Measurements from ENCODE around the gene UGT1A4.

Gene UGT1A4

GRCh38 chr2:233821709-233822100 lies 103.2 kb downstream of the UGT1A4 start:
- no peaks in the 10 kb centered on the region for H3K27me3 ChIP-seq (ENCODE audit: control insufficient read depth, insufficient read depth, low read length)
- no peaks in the 10 kb centered on the region for H3K4me1 ChIP-seq
- no peak overlapping the region for H2AFZ ChIP-seq
- H3K4me3 ChIP-seq (ENCODE audit: low read depth, low read length): no peak overlapping the region
- H3K36me3 ChIP-seq (ENCODE audit: control insufficient read depth, insufficient read depth, low read length): no peaks in the 10 kb centered on the region
- no peak overlapping the region for H3K27ac ChIP-seq
- no peaks in the 10 kb centered on the region for H3K79me2 ChIP-seq
- H3K9me3 ChIP-seq (ENCODE audit: control insufficient read depth, low read length): no peaks in the 10 kb centered on the region
- no peak overlapping the region for H3K4me2 ChIP-seq (ENCODE audit: low read length)
- TF ChIP-seq, protein P1, sequence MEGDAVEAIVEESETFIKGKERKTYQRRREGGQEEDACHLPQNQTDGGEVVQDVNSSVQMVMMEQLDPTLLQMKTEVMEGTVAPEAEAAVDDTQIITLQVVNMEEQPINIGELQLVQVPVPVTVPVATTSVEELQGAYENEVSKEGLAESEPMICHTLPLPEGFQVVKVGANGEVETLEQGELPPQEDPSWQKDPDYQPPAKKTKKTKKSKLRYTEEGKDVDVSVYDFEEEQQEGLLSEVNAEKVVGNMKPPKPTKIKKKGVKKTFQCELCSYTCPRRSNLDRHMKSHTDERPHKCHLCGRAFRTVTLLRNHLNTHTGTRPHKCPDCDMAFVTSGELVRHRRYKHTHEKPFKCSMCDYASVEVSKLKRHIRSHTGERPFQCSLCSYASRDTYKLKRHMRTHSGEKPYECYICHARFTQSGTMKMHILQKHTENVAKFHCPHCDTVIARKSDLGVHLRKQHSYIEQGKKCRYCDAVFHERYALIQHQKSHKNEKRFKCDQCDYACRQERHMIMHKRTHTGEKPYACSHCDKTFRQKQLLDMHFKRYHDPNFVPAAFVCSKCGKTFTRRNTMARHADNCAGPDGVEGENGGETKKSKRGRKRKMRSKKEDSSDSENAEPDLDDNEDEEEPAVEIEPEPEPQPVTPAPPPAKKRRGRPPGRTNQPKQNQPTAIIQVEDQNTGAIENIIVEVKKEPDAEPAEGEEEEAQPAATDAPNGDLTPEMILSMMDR (IDR thresholded peaks at IDR 0.05): no peak
- H3K9ac ChIP-seq: no peak overlapping the region

DNA sequence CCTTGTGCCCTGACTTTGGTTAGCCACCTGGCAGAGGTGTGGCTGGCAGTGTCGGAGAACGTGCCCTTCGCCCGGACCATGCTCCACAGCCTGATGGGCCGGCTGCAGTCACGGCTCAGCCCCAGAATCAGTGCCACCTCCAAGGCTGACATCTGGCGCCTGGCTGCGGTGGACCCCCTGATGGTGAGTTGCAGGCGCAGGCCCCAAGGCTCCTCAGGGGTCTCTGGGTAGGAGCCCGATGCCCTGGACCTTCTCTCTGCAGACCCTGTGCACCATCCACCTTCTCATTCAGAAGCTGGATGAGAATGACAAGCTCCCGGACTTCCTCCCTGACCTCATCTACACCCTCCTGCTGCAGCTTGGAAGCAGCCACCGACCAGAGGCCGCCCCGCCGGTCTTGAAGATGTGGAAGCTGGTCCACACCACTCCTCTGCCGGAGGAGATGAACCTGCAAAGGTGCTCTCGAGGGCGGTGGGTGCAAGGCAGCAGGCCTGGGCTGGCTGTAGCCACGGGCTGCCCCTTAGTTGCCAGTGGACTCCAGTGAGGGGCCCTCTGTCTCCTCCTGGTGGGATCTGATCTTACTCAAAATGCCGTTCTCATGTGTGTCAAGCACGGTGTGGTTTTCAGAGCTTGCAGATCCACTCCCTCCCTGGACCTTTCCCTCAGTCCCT lies 103.7 kb downstream of the UGT1A4 start:
- no peak overlapping the region for H3K9ac ChIP-seq
- TF ChIP-seq, protein P1 (IDR thresholded peaks at IDR 0.05): no peak
- no peak overlapping the region for H3K4me3 ChIP-seq (ENCODE audit: low read depth, low read length)
- H3K9me3 ChIP-seq (ENCODE audit: control insufficient read depth, low read length): no peaks in the 10 kb centered on the region
- no peaks in the 10 kb centered on the region for H3K79me2 ChIP-seq
- no peak overlapping the region for H3K27ac ChIP-seq
- H3K4me1 ChIP-seq: no peaks in the 10 kb centered on the region
- H2AFZ ChIP-seq: no peak overlapping the region
- H3K4me2 ChIP-seq (ENCODE audit: low read length): no peak overlapping the region
- H3K27me3 ChIP-seq (ENCODE audit: control insufficient read depth, insufficient read depth, low read length): no peaks in the 10 kb centered on the region
- no peaks in the 10 kb centered on the region for H3K36me3 ChIP-seq (ENCODE audit: control insufficient read depth, insufficient read depth, low read length)

All from parathyroid adenoma (tissue), 2 donors.